ENCODE results near the gene PKP1.

The PKP1 gene

GRCh38 chr1:201329801-201330200 is 46.5 kb downstream of the PKP1 start:
- Histone ChIP-seq H3K27ac (no peak overlapping the region), H3K36me3 (ENCODE audit: insufficient read depth, low read length) (no peaks in the 10 kb centered on the region), H3K9me3 (ENCODE audit: low read depth, low read length) (no peaks in the 10 kb centered on the region), H3K4me3 (no peak overlapping the region), H3K9ac (ENCODE audit: insufficient read length) (no peak overlapping the region)
- DNase-seq (ENCODE audit: low read depth, low spot score), result no peak
- TF ChIP-seq POLR2AphosphoS5 (IDR thresholded peaks at IDR 0.05; ENCODE audit: borderline replicate concordance, low read depth, low read length) (no peak), EZH2 (IDR thresholded peaks at IDR 0.05) (no peak), FOXP2 (optimal IDR thresholded peaks at IDR 0.05; ENCODE audit: control extremely low read depth, extremely low read length, insufficient read depth) (no peak)

GRCh38 chr1:201330541-201330940 is 47.2 kb downstream of the PKP1 start:
- no peak overlapping the region for H3K4me3 ChIP-seq
- no peaks in the 10 kb centered on the region for H3K9me3 ChIP-seq (ENCODE audit: low read depth, low read length)
- no peak overlapping the region for H3K27ac ChIP-seq
- no peaks in the 10 kb centered on the region for H3K36me3 ChIP-seq (ENCODE audit: insufficient read depth, low read length)
- no peak for TF ChIP-seq FOXP2 (optimal IDR thresholded peaks at IDR 0.05; ENCODE audit: control extremely low read depth, extremely low read length, insufficient read depth)
- TF ChIP-seq EZH2 (IDR thresholded peaks at IDR 0.05), result no peak
- no peak for TF ChIP-seq POLR2AphosphoS5 (IDR thresholded peaks at IDR 0.05; ENCODE audit: borderline replicate concordance, low read depth, low read length)
- no peak for DNase-seq (ENCODE audit: low read depth, low spot score)
- H3K9ac ChIP-seq (ENCODE audit: insufficient read length), result no peak overlapping the region

GRCh38 chr1:201331166-201331565 is 47.9 kb downstream of the PKP1 start:
- Histone ChIP-seq H3K36me3 (ENCODE audit: insufficient read depth, low read length) (no peaks in the 10 kb centered on the region), H3K27ac (no peak overlapping the region), H3K9ac (ENCODE audit: insufficient read length) (no peak overlapping the region), H3K4me3 (no peak overlapping the region), H3K9me3 (ENCODE audit: low read depth, low read length) (no peaks in the 10 kb centered on the region)
- DNase-seq (ENCODE audit: low read depth, low spot score), result no peak
- no peak for TF ChIP-seq EZH2 (IDR thresholded peaks at IDR 0.05)
- no peak for TF ChIP-seq FOXP2 (optimal IDR thresholded peaks at IDR 0.05; ENCODE audit: control extremely low read depth, extremely low read length, insufficient read depth)
- TF ChIP-seq POLR2AphosphoS5 (IDR thresholded peaks at IDR 0.05; ENCODE audit: borderline replicate concordance, low read depth, low read length), result no peak

GRCh38 chr1:201332021-201332420 is 48.7 kb downstream of the PKP1 start:
- no peak for DNase-seq (ENCODE audit: low read depth, low spot score)
- TF ChIP-seq FOXP2 (optimal IDR thresholded peaks at IDR 0.05; ENCODE audit: control extremely low read depth, extremely low read length, insufficient read depth) (no peak), POLR2AphosphoS5 (IDR thresholded peaks at IDR 0.05; ENCODE audit: borderline replicate concordance, low read depth, low read length) (no peak), EZH2 (IDR thresholded peaks at IDR 0.05) (no peak)
- H3K4me3 ChIP-seq, result no peak overlapping the region
- H3K9me3 ChIP-seq (ENCODE audit: low read depth, low read length), result no peaks in the 10 kb centered on the region
- no peak overlapping the region for H3K9ac ChIP-seq (ENCODE audit: insufficient read length)
- no peaks in the 10 kb centered on the region for H3K36me3 ChIP-seq (ENCODE audit: insufficient read depth, low read length)
- no peak overlapping the region for H3K27ac ChIP-seq

GRCh38 chr1:201332616-201333335 is 49.5 kb downstream of the PKP1 start:
- no peak for TF ChIP-seq FOXP2 (optimal IDR thresholded peaks at IDR 0.05; ENCODE audit: control extremely low read depth, extremely low read length, insufficient read depth)
- no peak for TF ChIP-seq POLR2AphosphoS5 (IDR thresholded peaks at IDR 0.05; ENCODE audit: borderline replicate concordance, low read depth, low read length)
- TF ChIP-seq EZH2 (IDR thresholded peaks at IDR 0.05), result no peak
- no peak overlapping the region for H3K4me3 ChIP-seq
- no peak overlapping the region for H3K27ac ChIP-seq
- no peaks in the 10 kb centered on the region for H3K9me3 ChIP-seq (ENCODE audit: low read depth, low read length)
- no peaks in the 10 kb centered on the region for H3K36me3 ChIP-seq (ENCODE audit: insufficient read depth, low read length)
- no peak overlapping the region for H3K9ac ChIP-seq (ENCODE audit: insufficient read length)
- DNase-seq (ENCODE audit: low read depth, low spot score), result no peak

- H3K9ac ChIP-seq (ENCODE audit: insufficient read length), result no peak overlapping the region
- H3K27ac ChIP-seq, result no peak overlapping the region
- no peak overlapping the region for H3K4me3 ChIP-seq
- no peak for TF ChIP-seq EZH2 (IDR thresholded peaks at IDR 0.05)
- TF ChIP-seq POLR2AphosphoS5 (IDR thresholded peaks at IDR 0.05; ENCODE audit: borderline replicate concordance, low read depth, low read length), result no peak
- TF ChIP-seq FOXP2 (optimal IDR thresholded peaks at IDR 0.05; ENCODE audit: control extremely low read depth, extremely low read length, insufficient read depth), result no peak
- H3K9me3 ChIP-seq (ENCODE audit: low read depth, low read length), result no peaks in the 10 kb centered on the region
- no peak for DNase-seq (ENCODE audit: low read depth, low spot score)
- no peaks in the 10 kb centered on the region for H3K36me3 ChIP-seq (ENCODE audit: insufficient read depth, low read length)
These were observed 51.2 kb downstream of the PKP1 start for GRCh38 chr1:201334325-201335173.

GRCh38 chr1:201335174-201335870 is 52.0 kb downstream of the PKP1 start:
- TF ChIP-seq EZH2 (IDR thresholded peaks at IDR 0.05) (no peak), POLR2AphosphoS5 (IDR thresholded peaks at IDR 0.05; ENCODE audit: borderline replicate concordance, low read depth, low read length) (no peak), FOXP2 (optimal IDR thresholded peaks at IDR 0.05; ENCODE audit: control extremely low read depth, extremely low read length, insufficient read depth) (no peak)
- Histone ChIP-seq H3K9me3 (ENCODE audit: low read depth, low read length) (no peaks in the 10 kb centered on the region), H3K4me3 (no peak overlapping the region), H3K27ac (no peak overlapping the region), H3K9ac (ENCODE audit: insufficient read length) (no peak overlapping the region), H3K36me3 (ENCODE audit: insufficient read depth, low read length) (no peaks in the 10 kb centered on the region)
- no peak for DNase-seq (ENCODE audit: low read depth, low spot score)

GRCh38 chr1:201335901-201336300 is 52.6 kb downstream of the PKP1 start:
- no peaks in the 10 kb centered on the region for H3K9me3 ChIP-seq (ENCODE audit: low read depth, low read length)
- H3K36me3 ChIP-seq (ENCODE audit: insufficient read depth, low read length), result no peaks in the 10 kb centered on the region
- TF ChIP-seq EZH2 (IDR thresholded peaks at IDR 0.05), result no peak
- TF ChIP-seq FOXP2 (optimal IDR thresholded peaks at IDR 0.05; ENCODE audit: control extremely low read depth, extremely low read length, insufficient read depth), result no peak
- TF ChIP-seq POLR2AphosphoS5 (IDR thresholded peaks at IDR 0.05; ENCODE audit: borderline replicate concordance, low read depth, low read length), result no peak
- no peak overlapping the region for H3K4me3 ChIP-seq
- H3K9ac ChIP-seq (ENCODE audit: insufficient read length), result no peak overlapping the region
- H3K27ac ChIP-seq, result no peak overlapping the region
- no peak for DNase-seq (ENCODE audit: low read depth, low spot score)

Measured in SK-N-MC (cell line).